Left ventricle myocardium superior (tissue), 1 donor: ENCODE results near the gene WDR45B. TPM values are rescaled to one million over a fixed set of nuclear protein-coding genes. Genes with fewer than 3 reads are reported as not detected.

Source experiments
- ATAC-seq: fragments of 200-7000 bp; cut with Tn5 transposase; one replicate; pipeline ENCODE4 v1.9.1; 2020; ENCODE audit warnings: mild to moderate bottlenecking, moderate library complexity
- DNase-seq: peaks from one replicate; pipeline ENCODE4 v3.0.0-alpha.2; 2020
- intact Hi-C: fragments of 100-400 bp; cut with micrococcal nuclease; formaldehyde crosslinking; loops from one replicate; pipeline ENCODE4 v1.11.0; 2022
- total RNA-seq: library from RNA; stranded (reverse); fragmentation: NEBNext Ultra II Directional; extraction: Animal tissue kit (Norgen Biotek cat#: 25700); gene quantifications from one replicate; pipeline ENCODE4 v1.2.1, GENCODE V29; 2021
- donor health status: DM: no; HTN: yes; CAD: no; lungs with severe emphysema.

WDR45B gene
- total RNA-seq, 1 donor from 2014 or later: 37.3 TPM

GRCh38 chr17:82639628-82640027 is 8.6 kb downstream of the WDR45B start:
- intact Hi-C loops: no loop called here
- peak; percentile 27 for ATAC-seq
- DNase-seq: no peak

- no peak for ATAC-seq
- no peak for DNase-seq
Observed at GRCh38 chr17:82638183-82638773, 10.0 kb downstream of the WDR45B start.

GRCh38 chr17:82636626-82637598 is 11.3 kb downstream of the WDR45B start:
- ATAC-seq (no peak), DNase-seq (no peak)
- intact Hi-C loops: no loop called here

More at GRCh38 chr17:82638183-82638773, 10.0 kb downstream of the WDR45B start:
- intact Hi-C loops: no loop called here

GRCh38 chr17:82633343-82633742 is 14.9 kb downstream of the WDR45B start:
- no peak for ATAC-seq
- no peak for DNase-seq
- intact Hi-C loops: no loop called here

GRCh38 chr17:82632451-82632850 is 15.8 kb downstream of the WDR45B start:
- intact Hi-C loops: no loop called here
- ATAC-seq (no peak), DNase-seq (no peak)

GRCh38 chr17:82631544-82631943 is 16.7 kb downstream of the WDR45B start:
- intact Hi-C loops: no loop called here
- ATAC-seq: no peak
- DNase-seq: no peak

- intact Hi-C loops: no loop called here
- no peak for ATAC-seq
- no peak for DNase-seq
Observed at GRCh38 chr17:82630212-82630611, 18.0 kb downstream of the WDR45B start.

- intact Hi-C loops: no loop called here
- ATAC-seq (no peak), DNase-seq (no peak)
Observed at GRCh38 chr17:82629748-82630147, 18.5 kb downstream of the WDR45B start.

GRCh38 chr17:82627405-82627804 is 20.8 kb downstream of the WDR45B start:
- ATAC-seq: peak; percentile 12
- no peak for DNase-seq
- intact Hi-C loops: no loop called here

GRCh38 chr17:82623707-82624106 is 24.5 kb downstream of the WDR45B start:
- intact Hi-C loops: no loop called here
- ATAC-seq (no peak), DNase-seq (no peak)

- intact Hi-C loops: no loop called here
- ATAC-seq (no peak), DNase-seq (peak; percentile 18)
Observed at GRCh38 chr17:82619641-82620040, 28.6 kb downstream of the WDR45B start.

GRCh38 chr17:82619211-82619610 is 29.0 kb downstream of the WDR45B start:
- intact Hi-C loops: no loop called here
- no peak for ATAC-seq
- DNase-seq: no peak

GRCh38 chr17:82616021-82616711 is 32.1 kb downstream of the WDR45B start:
- ATAC-seq (no peak), DNase-seq (peak; percentile 17)
- intact Hi-C loops: no loop called here

- no peak for ATAC-seq
- DNase-seq: peak; percentile 12
- intact Hi-C loops: no loop called here
Observed at GRCh38 chr17:82615084-82616020, 32.9 kb downstream of the WDR45B start.

- intact Hi-C loops: no loop called here
- ATAC-seq (no peak), DNase-seq (no peak)
Observed at GRCh38 chr17:82614095-82614631, 34.1 kb downstream of the WDR45B start.

- intact Hi-C loops: no loop called here
- ATAC-seq: peak; percentile 82
- peak; percentile 74 for DNase-seq
Observed at GRCh38 chr17:82613283-82614094, 34.8 kb downstream of the WDR45B start.

- intact Hi-C loops: no loop called here
- ATAC-seq (peak; percentile 16), DNase-seq (peak; percentile 69)
Observed at GRCh38 chr17:82611140-82612058, 36.8 kb downstream of the WDR45B start.
